Fibroblast of villous mesenchyme (primary cell): ENCODE results near the gene FAM193A. TPM values are rescaled to one million over a fixed set of nuclear protein-coding genes. Genes with fewer than 3 reads are reported as not detected.
"Not testable (repeated sequence)": the region's sequence is repeated elsewhere in the genome, so short reads cannot be mapped to it uniquely, and the experiment has no call there.

Experiments
- DNase-seq: peaks from one replicate; pipeline ENCODE4 v3.0.0-alpha.2; 2010; ENCODE audit warnings: low read depth
- H3K4me3 ChIP-seq: 2 replicates; pipeline ENCODE4 v1.5.1; 2011; ENCODE audit warnings: low read depth, mild to moderate bottlenecking, low read length
- CTCF ChIP-seq: IDR thresholded peaks from 2 replicates; pipeline ENCODE4 v1.5.1; 2012; ENCODE audit warnings: low read depth, mild to moderate bottlenecking, low read length; ENCODE audit not compliant: insufficient read depth
- small RNA-seq: library from RNA; depleted of rRNA; stranded (forward); fragments of <200 nt; gene quantifications from one replicate; pipeline ENCODE3, GENCODE V24; 2012
- total RNA-seq: library from RNA; depleted of rRNA; stranded (reverse); fragments of >200 nt; gene quantifications from 2 replicates; pipeline ENCODE4 v1.2.3, GENCODE V29; 2012

Gene FAM193A
- total RNA-seq, 1 donor: 23.7 TPM

DNA sequence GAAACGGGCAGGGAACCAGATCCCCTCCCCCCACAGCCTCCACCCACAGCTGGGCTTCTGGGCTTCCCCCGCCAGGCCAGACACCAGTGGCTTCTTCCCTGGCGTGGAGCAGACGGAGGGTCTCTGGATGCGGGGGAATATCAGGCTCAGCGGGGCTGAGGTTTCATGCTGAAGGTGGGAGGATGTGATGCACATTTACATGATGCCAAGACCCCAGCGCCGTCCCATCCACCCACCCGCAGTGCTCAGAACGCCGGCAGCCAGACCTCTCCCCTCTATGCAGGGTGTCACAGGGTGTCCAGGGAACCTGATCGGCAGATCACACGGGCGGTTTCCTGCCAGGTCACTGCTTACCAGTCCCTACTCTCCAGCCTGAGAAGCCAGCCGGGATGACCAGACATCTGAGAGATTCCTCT is 232.5 kb downstream of the FAM193A start:
- H3K4me3 ChIP-seq: no peak overlapping the region
- peak; percentile 27 for DNase-seq
- no peak for TF ChIP-seq CTCF

- no peak for TF ChIP-seq CTCF
- peak; percentile 70 for DNase-seq
- no peak overlapping the region for H3K4me3 ChIP-seq
Observed at GRCh38 chr4:2771264-2771663, 234.8 kb downstream of the FAM193A start.

DNA sequence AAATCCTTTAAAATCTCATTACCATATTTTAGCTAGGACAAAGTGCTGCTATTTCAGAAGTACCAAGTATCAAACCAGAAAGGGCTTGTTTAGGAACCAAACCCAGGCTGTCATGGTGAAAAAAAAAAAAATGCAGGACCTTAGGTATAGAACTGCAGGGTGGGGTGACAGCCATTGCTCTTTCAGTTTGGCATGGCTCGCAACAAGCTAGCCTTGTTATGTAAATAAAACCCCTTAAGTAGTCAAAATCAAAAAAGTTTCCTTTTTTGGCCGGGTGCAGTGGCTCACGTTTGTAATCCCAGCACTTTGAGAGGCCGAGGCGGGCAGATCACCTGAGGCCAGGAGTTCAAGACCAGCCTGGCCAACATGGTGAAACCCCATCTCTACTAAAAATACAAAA is 244.2 kb downstream of the FAM193A start:
- not testable (repeated sequence) for DNase-seq, H3K4me3 ChIP-seq

DNA sequence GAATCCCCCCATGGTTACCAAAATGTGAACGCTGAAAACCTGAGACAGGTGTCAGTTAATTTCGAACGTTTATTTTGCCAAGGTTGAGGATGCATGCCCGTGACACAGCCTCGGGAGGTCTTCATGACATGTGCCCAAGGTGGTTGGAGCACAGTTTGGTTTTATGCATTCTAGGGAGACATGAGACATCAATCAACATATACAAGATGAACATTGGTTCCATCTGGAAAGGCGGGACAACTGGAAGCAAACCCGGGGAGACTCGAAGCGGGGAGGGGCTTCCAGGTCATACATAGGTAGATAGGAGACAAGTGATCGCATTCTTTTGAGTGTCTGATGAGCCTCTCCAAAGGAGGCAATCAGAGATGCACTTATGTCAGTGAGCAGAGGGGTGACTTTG is 245.5 kb downstream of the FAM193A start:
- no peak for DNase-seq
- TF ChIP-seq CTCF: no peak
- no peak overlapping the region for H3K4me3 ChIP-seq

Small RNAs within 50 kb of the gene (small RNA-seq; reads per million reads assigned to genes)
- gene CR545473.1: not detected
- gene RF00019: not detected

Other genes with a start within 250 kb of the FAM193A start
- 3.2 and 12.1 TPM in 2 replicates for gene ZFYVE28, start 118.0 kb upstream of the FAM193A start, total RNA-seq
- not detected in 2 replicates for gene CFAP99, start 117.7 kb upstream of the FAM193A start, total RNA-seq
- 63.9 and 64.7 TPM in 2 replicates for gene RNF4, start 67.5 kb upstream of the FAM193A start, total RNA-seq
- 41.9 and 50.3 TPM in 2 replicates for gene TNIP2, start 219.7 kb downstream of the FAM193A start, total RNA-seq